ENCODE results near the gene ARL15.

GRCh38 chr5:53907827-53908226 is 402.5 kb downstream of the ARL15 start:
- no peak for TF ChIP-seq POLR2A (IDR thresholded peaks at IDR 0.05)
- TF ChIP-seq CTCF (IDR thresholded peaks at IDR 0.05) = no peak
